ENCODE measurements around the gene SLC44A2.

DNA sequence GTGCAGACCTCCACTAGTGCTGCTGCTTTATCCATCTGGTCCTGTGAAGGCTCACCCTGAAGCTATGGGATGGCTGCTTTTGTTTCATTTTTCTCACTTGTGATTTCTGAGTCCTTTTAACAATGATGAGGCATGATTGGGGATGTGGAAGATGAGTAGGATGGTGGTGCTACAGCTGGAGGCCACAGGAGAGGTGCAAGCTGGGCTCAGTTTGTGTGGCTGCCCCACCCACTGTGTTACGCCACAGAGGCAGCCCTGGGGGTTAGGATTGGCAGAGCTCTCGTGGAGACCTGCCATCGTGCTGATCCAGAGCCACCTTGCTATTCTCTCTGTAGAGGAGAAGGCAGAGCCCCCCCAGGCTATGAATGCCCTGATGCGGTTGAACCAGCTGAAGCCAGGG, 56.3 kb downstream of the SLC44A2 start:
- TF ChIP-seq, protein P1, sequence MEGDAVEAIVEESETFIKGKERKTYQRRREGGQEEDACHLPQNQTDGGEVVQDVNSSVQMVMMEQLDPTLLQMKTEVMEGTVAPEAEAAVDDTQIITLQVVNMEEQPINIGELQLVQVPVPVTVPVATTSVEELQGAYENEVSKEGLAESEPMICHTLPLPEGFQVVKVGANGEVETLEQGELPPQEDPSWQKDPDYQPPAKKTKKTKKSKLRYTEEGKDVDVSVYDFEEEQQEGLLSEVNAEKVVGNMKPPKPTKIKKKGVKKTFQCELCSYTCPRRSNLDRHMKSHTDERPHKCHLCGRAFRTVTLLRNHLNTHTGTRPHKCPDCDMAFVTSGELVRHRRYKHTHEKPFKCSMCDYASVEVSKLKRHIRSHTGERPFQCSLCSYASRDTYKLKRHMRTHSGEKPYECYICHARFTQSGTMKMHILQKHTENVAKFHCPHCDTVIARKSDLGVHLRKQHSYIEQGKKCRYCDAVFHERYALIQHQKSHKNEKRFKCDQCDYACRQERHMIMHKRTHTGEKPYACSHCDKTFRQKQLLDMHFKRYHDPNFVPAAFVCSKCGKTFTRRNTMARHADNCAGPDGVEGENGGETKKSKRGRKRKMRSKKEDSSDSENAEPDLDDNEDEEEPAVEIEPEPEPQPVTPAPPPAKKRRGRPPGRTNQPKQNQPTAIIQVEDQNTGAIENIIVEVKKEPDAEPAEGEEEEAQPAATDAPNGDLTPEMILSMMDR (conservative IDR thresholded peaks at IDR 0.05 in 1 of 2, IDR thresholded peaks at IDR 0.05 in 1 of 2; ENCODE audit: low read depth in 1 of 2, low read length in 2 of 2): no peak
- no peak for TF ChIP-seq EZH2 (IDR thresholded peaks at IDR 0.05; ENCODE audit: low read length, missing control alignments)

Data from fibroblast of lung (primary cell).